DMS 273 (cell line): ENCODE data around the gene IAH1.

ENCODE experiments used
- DNase-seq: peaks from one replicate; lab custom pipeline; 2025; ENCODE audit not compliant: unreplicated experiment; lab: John Stamatoyannopoulos, UW

Gene IAH1, protein sequence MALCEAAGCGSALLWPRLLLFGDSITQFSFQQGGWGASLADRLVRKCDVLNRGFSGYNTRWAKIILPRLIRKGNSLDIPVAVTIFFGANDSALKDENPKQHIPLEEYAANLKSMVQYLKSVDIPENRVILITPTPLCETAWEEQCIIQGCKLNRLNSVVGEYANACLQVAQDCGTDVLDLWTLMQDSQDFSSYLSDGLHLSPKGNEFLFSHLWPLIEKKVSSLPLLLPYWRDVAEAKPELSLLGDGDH

DNA sequence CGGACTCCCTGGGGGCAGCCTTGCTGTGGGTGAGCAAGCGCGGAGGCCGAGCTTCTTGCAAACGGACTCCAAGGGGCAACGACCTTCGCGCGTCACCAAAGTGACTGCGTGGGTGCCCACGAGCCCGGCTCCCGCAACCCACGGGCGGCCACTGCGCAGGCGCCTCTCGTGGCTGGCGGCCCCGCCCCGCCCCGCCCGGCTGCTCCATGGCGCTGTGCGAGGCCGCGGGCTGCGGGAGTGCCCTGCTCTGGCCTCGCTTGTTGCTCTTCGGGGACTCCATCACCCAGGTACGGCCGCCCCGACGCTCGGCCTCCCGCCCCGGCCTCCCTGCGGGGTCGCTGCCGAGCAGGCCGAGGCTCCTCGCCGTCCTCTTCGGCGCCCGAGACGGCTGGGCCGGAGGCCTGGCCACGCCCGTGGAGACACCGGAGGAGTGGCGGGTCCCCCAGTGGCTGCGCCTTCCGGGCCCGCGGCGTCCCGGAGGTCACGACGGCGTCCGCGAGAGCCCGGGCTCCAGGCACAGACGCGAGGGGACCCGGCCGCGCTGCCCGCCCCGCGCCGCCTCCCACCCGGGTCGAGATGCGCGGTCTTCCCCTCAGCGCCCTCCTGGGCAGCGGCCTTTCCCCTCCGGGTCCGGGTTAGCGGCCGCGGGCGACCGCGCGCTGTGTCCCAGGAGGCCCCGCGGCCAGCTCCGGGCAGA is at the start of gene IAH1:
TSS of gene IAH1 (plus strand) at position 191 of the 697 bp plus-strand sequence. CDS start at position 207, 16 bp downstream.
- DNase-seq: peak; percentile 74

DNA sequence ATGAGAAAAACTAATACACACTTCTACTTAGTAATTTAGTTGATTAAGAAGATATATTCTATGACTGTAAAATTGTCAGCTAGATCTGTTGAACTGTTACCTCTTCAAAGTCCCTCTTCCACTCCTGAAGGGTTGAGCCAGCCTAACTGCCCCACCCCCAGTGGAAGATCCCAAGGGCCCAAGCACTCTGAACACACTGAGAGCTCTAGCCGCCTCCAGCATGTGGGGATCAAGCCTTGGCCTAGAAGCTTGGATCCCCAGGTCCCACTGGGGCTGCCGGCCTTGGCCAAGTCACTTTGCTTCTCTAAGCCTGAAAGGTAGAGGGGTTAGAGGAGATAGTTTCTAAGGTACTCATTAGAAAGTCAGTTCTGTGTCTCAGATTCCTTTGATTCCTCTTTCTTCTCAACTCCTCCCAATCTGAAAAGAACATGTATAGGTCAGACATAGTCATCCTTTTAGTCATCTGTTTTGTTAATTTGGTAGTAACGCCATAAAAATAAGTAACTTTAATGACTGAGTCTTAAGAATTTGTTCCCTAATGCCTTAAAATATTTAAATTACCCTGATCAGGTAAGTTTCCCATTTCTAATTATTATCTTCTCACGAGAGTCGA is 45.3 kb upstream of the IAH1 start:
- no peak for DNase-seq

DNA sequence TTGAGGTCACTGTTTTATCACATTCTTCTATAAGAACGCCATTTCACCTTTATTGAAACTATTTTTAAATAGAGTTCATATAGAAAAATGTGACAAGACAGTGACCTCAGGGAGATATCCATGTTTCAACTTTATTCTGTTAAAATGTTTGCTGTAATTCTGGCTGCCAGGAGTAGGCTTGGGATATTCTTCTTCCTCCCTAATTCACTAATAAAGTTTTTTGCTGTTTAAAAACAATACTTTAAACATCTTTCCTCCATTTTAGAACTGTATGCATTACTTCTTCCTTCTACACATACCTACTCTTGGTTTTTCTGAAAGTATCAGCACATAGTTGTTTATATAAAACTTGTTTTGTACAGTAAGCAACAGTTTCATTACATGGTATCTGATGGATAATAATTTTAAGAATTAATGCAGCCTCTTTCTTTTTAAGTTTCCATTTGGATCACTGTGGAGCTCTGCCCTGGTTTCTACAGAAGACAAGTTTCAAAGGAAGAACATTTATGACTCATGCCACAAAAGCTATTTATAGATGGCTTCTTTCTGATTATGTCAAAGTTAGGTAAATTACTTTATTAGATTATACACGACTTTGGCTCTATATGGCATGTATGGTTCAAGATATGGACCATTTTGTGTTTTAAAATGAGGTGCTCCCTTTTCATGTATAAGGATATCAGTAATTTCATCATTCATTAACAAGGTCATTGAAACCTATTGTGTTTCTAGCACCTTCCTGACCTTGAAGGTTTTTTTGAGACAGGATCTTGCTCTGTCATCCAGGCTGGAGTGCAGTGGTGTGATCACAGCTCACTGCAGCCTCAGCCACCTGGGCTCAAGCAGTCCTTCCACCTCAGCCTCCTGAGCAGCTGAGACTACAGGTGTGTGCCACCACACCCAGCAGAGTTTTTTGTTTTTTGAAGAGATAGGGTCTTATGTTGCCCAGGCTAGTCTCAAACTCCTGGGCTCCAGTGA is 43.7 kb upstream of the IAH1 start:
- no peak for DNase-seq

DNA sequence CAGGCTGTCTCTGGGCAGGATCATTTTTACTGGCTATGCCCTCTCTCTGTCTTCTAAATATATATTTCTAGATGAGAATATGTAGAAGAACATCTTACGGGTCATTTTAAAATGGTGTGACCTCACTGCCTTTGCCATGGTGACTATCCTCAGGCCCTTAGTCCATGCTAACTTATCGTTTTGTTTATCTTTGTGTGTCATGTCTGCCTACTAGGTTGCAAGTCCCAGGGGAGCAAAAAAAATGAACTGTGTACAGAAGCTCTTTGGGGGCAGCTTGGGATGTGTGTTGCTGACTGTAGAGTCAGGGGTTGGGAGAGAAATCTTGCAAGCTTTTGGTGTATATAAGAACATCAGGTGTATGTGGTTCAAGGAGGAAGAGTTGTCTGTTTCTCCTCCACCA is 39.9 kb upstream of the IAH1 start:
- DNase-seq: no peak

DNA sequence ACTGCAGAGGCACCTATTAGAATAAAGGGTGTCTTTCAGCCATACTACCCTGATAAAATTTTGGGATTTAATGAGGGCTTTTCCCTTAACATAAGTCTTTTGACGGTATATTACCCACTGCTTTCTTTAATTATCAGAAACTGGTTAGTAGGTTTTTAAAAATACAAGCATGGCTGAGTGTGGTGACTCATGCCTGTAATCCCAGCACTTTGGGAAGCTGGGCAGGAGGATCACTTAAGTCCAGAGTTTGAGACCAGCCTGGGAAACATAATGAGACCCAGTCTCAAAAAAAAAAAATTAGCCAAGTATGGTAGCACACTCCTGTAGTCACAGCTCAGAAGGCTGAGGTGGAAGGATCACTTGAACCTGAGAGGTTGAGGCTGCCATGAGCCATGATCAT is 34.8 kb upstream of the IAH1 start:
- no peak for DNase-seq

DNA sequence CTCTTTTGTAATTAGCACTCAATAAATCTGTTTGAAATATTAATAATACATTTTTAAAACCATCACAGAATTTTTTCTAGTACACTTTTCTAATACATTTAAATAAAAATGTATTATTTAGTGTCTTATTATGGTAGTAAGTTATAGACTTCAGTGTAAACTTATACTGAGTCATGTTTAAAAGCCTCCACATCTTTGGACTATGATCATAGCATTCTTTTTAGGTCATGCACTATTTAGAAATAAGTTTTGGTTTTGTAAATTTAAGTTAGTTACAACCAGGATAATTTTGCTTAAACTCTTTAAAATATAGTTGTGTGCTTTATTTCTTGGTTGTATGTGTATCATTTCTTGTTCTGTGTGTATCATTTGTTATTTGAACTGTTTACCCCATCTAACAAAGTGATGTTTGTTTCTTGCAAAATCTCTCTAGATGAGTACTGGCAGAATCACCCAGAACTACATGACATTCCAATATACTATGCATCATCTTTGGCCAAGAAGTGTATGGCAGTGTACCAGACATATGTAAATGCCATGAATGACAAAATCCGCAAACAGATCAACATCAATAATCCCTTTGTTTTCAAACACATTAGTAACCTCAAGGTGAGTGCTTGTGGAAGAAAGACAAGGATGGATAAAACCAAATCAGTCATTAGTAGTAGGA is 34.2 kb upstream of the IAH1 start:
- no peak for DNase-seq

DNA sequence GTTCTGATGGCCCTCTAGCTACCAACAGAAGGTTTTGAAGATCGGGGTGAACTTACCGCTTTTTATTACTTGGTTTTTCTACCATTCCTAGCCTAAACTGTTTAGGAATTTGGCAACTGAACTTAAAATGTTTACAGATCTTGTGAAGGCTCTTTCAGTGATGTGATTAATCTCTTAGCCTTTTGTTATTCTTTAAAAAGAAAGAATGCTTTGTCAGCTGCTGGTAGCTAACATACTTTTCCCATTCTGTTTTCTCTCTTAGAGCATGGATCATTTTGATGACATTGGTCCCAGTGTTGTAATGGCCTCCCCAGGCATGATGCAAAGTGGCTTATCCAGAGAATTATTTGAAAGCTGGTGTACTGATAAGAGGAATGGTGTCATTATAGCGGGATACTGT is 32.8 kb upstream of the IAH1 start:
- no peak for DNase-seq

DNA sequence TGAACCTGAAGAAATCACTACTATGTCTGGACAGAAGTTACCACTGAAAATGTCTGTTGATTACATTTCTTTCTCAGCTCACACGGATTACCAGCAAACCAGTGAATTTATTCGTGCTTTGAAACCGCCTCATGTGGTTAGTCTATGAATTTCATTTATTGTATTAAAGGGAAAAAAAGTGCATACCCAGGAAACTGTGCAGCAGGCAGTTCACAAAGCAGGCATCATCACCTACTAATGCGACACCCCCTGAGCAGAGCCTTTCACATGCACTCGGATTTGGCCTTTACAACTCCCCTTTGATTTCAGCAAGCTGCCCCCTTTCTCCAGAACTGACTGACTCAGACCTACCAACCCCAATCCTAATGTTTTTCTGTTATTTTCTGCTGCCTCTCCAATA is 30.8 kb upstream of the IAH1 start:
- no peak for DNase-seq

DNA sequence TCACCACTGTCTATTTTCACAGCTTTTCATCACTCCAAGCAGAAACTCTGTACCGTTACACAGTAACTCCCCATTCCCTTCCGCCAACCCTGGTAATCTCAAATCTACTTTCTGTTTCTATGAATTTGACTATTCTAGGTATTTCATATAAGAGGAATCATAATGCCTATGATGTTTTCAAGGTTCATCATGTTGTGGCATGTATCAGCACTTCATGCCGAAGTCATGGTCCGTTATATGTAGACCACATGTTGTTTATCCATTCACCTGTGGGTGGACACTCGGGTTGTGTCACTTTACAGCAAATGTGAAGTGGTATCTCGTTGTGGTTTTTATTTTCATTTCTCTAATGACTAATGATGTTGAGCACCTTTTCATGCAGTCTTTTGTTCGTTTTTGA is 29.3 kb upstream of the IAH1 start:
- no peak for DNase-seq

DNA sequence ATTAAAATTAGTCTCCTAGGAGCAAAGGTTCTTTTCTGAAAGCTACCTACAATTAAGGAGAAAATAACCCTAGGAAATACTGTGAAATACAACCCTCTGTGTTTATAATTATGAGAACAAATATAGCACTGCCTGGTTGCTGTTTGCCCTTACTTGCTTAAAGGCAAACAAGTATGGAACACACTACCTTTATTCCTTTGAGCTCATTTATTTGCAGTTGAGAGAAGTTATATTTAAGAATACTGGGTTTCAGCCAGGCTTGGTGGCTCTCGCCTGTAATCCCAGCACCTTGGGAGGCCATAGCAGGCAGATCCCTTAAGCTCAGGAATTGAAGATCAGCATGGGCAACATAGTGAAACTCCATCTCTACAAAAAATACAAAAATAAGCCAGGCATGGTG is 23.1 kb upstream of the IAH1 start:
- DNase-seq: no peak

DNA sequence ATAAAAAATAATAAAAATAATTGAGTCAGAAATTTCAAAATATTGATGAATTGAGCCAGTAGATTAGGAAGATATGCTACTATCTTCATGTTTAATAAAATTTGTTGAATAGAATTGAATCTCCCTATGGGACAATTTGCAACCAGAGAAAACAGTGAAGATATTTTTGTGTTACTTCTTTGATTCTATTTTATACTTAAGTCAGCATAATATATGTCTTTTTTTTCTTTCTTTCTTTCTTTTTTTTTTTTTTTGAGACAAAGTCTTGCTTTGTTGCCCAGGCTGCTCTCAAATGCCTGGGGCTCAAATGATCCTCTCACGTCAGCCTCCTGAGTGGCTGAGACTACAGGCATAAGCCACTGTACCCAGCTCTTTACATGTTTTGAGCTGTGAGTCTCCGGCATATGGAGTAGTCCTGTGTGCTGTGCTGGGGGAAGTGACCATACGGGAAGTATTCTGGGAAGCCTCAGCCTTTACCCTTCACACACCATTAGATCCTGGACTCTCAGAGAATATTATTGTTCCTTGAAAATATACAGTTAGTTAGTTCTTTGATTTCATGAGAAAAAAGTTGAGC is 13.8 kb upstream of the IAH1 start:
- DNase-seq: no peak

DNA sequence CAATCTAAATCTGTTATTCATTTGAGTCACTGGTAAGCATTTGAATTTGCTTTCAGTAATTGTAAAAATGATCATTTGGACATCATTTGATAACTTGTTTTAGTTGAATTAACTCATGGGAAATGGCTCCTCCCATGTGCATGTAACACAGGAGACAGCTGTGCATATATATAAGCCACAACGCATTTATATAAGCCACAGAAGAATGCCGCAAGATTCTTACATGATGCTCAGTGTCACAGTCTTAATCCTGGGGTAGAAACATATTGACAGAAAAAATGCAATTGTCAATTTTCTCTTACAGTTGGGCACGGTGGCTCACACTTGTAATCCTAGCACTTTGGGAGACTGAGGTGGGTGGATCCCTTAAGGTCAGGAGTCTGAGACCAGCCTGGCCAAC is 13.3 kb upstream of the IAH1 start:
- no peak for DNase-seq

DNA sequence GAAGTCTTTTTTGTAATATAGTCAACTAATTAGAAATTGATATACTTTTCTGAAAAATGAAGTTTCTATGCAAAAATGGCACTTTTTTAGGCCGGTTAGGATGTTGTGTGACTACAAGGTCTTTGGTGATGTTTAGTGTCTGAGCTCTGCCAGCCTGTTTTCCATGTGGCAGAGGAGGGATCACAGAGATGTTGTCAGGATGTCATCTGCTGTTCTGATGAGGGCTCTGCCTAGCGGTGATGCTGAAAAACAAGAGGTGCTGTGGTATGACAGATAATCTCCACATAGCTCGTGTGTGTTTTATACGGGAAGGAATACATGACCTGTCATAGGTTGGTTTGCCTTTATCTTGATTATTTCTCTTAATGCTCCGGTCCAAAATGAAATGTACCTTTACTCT is 12.0 kb upstream of the IAH1 start:
- peak; percentile 50 for DNase-seq

DNA sequence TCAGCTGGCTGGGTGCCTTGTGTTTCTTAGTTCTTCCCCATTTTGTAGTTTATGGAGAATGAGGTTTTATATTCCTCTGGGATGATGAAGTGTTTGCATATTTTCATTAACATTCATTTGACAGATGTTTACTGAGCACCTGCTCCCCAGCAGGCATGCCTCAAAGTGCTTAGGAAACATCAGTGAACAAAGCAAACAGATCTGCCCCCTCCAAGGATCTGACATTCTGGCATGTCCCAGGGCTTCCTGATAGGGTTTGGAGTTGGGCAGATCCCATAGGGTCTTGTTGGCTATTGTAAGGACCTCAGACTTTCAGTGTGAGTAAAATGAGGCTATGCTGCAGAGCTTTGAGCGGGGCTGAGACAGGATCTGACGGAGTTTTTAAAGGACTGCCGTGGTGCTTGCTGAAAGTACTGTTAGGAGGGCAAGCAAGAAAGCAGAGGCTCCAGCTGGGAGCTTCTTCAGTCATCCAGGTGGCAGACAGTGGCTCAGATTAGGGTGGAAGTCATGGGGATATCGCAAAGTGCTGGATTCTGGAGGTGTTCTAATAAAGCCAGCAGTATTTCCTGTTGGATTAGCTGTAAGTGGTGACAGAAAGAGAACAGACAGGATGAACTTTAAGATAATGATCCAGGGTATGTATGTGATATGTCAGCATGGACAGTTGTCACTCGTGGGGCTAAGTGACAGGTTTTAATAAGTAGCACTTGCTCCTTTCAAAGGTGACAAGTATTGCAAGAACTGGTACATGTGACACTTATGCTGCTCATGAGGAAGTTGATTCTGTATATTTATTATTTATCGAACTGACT is 11.3 kb upstream of the IAH1 start:
- peak; percentile 67 for DNase-seq

DNA sequence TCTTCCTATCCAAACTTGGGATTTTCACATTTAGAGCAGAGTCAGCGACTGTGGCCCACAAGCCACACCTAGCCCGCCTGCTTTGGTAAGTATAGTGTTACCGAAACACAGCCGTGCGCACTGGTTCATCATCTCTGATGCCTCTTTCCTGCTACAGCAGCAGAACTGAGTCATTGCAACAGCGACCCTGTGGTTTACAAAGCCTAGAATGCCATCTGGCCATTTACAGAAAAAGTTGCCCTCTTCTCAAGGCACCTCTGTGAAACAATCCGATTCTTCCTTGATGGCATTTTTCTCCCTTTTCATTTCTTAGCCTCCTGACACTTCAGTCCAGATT is 10.7 kb upstream of the IAH1 start:
- peak; percentile 79 for DNase-seq

DNA sequence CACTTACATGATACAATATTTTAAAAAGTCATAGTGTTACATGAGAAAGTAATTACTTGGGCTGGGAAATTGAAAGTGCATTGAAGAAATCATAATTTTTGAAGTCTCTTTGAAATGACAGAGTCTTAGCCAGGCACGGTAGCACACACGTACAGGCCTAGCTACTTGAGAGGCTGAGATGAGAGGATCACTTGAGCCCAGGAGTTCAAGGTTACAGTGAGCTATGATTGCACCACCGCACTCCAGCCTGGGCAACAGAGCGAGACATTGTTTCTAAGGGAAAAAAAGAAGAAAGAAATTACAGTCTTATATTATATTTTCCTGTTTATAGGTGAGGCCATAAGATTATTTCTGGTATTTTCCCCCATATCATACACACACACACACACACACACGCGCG is 9.2 kb upstream of the IAH1 start:
- DNase-seq: no peak

DNA sequence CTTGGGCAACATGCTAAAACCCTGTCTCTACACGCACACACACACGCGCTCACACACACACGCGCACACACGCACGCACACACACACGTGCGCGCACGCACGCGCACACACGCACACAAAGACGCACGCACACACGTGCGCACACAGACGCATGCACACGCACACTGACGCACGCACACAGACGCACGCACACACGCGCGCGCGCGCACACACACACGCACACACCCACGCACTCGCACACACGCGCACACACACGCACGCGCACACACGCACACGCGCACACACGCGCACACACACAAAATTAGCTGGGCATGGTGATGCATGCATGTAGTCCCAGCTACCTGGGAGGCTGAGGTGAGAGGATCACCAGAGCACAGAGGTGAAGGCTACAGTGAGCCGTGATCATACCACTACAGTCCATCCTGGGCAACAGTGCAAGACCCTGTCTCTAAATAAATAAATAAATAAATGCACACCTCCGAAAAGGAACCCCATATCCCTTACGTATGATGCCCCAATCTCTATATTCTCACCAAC is 8.1 kb upstream of the IAH1 start:
- DNase-seq: no peak

DNA sequence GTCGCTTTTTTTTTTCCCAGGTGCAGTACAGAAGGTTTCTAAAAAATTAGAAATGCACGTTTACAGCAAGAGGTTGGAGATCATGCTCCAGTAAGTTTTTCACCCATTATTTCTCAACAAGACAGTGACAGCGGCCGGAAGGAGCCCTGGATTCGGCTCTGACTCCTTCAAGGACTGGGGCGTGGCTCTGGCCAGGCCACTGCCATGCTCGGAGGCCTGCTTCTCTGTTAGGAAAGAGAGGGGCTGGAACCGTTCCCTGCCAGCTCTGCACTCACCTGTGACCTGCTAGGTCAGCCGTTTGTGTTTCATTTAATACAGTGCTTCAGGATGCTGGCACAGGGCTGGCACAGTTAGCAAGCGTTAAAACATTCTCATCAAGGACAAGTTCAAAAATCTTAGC is 6.7 kb upstream of the IAH1 start:
- DNase-seq: no peak

DNA sequence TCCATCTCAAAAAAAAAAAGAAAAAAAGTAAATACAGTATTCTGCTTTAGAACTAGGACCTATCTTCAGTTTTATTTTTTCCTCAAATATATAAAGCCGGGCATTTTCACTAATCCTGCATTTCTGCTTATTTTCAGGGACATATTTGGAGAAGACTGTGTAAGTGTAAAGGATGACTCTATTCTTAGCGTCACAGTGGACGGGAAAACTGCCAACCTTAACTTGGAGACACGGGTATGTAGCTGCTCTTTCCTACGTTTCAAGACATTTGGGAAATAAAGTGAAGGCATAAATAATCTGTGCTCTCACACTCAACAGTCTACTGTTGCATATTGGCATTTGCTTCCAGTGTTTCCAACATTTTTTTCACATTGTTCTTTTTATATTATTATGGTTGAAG is 3.1 kb upstream of the IAH1 start:
- DNase-seq: no peak

DNA sequence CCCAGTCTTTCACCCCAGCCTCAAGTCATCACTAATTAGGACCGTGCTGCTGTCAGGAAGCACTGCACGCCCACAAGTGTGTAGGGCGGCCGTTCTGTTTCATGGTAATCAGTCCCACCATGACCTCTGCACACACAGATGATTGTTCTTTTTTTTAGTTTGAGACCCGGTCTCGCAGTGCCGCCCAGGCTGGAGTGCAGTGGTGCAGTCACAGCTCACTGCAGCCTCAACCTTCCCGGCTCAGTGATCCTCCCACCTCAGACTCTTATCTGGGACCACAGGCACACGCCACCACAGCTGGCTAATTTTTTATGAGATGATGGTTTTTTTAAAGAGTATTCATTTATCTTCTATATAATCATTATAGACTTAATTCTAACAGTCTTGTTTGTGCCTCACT is 1.8 kb upstream of the IAH1 start:
- DNase-seq: no peak
